Activated CD4-positive, alpha-beta T cell treated with anti-CD3 and anti-CD28 coated beads, Interleukin-2, amount 50 U/mL, for 4 hours (primary cell): ENCODE results near the gene FARS2.

Experiments
- DNase-seq, 2 experiments: peaks; one replicate each; pipeline ENCODE4 v3.0.0-alpha.2; 2020

The FARS2 gene

GRCh38 chr6:5383856-5384255 is 122.5 kb downstream of the FARS2 start:
- DNase-seq, result no peak

DNA sequence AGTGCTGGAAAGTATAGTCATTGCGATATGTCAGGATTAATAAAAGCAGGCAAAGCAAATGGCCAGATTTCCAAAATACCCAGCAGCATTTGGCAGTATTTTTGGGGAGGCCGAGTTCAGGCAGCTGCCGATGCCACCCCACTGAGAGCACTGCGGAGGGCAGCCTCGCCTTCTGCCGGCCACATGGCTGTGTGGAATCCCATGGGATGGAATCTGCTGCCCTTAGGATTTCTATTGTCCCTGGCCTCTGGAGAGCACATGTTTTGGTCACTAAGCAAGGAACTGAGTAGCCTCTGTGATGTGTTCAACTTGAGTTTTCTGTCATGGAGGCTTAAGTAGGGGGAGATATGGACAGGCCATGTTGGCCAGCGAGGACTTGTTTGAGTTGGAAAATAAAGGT is 123.0 kb downstream of the FARS2 start:
- DNase-seq, result no peak

- no peak for DNase-seq
Measured at GRCh38 chr6:5388326-5388725, 127.0 kb downstream of the FARS2 start.

- no peak for DNase-seq
Measured at GRCh38 chr6:5389086-5389745, 127.9 kb downstream of the FARS2 start.

DNA sequence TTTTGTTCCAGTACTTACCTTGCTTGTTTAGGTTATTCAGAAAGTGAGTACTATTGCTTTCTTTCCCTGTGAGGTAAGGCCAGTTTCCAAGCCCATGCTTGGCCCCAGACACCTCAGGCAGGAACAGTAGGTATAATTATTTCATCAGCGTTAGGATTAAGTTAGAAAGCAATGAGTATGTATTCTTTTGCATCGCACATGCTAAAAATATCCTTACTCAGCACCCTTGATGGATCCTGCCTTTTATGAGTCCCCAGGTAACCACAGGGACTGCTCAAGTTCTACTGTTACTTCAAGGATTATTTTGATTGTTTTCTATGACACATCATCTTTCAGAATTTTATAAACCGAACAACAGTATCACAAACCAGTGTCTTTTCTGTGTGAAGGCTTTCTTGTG is 128.9 kb downstream of the FARS2 start:
- DNase-seq, result no peak

DNA sequence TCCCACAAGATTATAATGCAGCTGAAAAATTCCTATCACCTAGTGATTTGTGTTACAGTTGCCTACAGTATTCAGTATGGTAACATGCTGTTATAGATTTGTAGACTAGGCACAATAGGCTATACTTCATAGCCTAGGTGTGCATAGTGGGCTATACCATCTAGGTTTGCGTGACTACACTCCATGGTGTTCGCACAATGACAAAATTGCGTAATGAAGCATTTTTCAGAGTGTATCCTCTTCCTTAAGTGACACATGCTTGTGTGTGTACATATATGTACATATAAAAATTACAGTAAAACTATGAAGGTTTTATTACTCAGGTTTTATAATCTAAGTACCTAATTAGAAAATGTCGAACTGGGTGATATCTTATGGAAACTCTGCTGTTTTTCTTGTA is 133.0 kb downstream of the FARS2 start:
- DNase-seq, result no peak

GRCh38 chr6:5395719-5396118 is 134.4 kb downstream of the FARS2 start:
- no peak for DNase-seq

- no peak for DNase-seq
Measured at GRCh38 chr6:5398530-5398929, 137.2 kb downstream of the FARS2 start.

DNA sequence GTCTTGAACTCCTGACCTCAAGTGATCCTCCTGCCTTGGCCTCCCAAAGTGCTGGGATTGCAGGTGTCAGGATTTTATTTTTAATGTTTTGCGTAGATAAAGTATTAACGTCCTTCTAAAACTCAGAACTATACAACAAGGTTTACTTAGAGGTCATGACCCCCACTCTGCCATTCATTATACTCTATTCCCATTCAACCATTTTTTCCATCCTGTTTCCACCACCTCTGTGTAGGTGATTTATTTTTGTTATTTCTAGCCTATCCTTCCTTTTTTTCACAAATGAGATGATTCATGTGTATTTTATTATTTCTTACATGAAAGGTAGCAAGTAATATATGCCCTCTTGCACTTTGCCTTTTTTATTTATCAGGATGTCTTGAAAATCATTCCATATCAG is 138.1 kb downstream of the FARS2 start:
- DNase-seq, result no peak

DNA sequence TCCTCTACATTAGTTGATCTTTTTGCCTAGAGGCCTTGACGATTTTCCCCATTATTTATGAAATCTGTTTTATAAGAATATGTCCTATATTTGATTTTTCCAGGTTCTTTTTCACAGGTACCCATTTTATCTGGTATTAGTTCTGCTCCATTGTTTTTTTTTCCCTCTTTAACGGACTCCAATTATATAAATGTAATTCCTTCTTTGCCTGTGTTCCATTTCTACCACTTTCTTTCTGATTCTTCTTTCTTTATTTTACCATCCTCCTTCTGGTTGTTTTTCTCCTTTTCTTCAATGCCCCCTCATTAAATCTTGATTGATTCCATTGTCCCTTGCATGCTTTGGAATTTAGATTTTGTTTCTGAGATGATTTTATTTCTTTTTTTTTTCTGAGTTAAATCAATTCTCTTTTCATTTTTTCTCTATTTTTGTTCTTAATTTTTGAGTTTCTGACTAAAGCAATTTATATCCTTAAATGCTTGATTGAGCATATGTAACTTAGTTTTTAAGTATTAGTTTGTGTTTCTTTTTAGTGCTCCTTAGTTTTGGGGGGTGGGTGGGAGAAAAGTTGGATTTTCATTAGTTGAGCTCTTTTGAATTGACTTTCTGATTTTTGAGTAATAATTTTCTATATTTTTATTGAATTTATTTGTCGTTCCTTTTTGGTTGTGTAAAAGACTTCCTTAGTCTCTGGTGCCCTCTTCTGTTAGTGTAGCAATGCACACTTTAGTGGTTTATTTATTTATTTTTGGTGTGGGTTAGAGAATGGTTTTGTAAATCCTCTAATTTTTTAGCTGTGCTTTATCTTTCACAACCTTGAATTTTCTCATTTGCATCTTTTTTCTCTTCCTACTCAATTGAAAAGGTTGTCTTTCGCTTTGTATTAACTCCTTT is 140.8 kb downstream of the FARS2 start:
- no peak for DNase-seq

GRCh38 chr6:5403076-5403475 is 141.8 kb downstream of the FARS2 start:
- DNase-seq, result no peak

DNA sequence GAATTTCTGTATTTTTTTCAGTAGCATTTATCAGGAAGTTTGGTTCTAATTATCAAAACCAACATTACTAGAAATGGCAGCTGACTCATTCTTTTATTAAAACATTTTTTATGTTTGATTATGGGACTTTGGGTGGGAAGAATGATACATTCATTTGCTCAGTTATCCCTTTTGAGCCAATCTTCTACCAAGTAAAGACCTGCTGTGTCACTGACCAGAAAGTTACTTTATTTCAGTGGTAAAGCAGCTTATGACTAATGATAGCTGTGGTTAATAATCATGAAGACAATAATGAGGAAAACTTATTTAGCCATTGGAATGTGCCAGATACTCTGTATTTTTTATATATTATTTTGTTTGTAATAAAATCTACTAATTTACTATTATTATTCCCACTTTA is 142.3 kb downstream of the FARS2 start:
- no peak for DNase-seq

- DNase-seq, result no peak
Measured at GRCh38 chr6:5405976-5406375, 144.7 kb downstream of the FARS2 start.

- DNase-seq, result no peak
Measured at GRCh38 chr6:5411414-5411813, 150.1 kb downstream of the FARS2 start.

DNA sequence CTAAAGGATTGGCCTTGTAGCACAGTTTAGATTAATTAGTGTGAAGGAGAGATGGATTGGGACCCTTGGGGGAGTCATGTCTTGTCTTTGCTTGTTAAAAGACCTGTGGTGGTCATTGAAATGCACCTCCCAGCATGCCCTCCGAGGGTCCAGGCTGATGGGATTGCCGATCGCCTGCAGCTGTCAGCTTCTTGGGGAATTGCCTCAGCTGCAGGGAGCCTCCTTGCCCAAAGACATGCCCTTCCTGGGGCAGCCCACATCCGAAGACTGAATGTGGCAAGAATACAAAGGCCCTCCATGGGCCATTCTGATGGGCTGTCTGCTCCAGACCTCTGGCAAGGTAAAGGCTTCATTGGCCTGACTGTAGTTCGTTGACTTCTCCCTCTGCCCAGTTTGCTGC is 150.7 kb downstream of the FARS2 start:
- DNase-seq, result no peak

GRCh38 chr6:5412663-5413062 is 151.3 kb downstream of the FARS2 start:
- no peak for DNase-seq

- DNase-seq, result no peak
Measured at GRCh38 chr6:5416250-5416649, 154.9 kb downstream of the FARS2 start.

GRCh38 chr6:5422321-5422915 is 161.1 kb downstream of the FARS2 start:
- DNase-seq, result no peak

GRCh38 chr6:5423251-5423650 is 161.9 kb downstream of the FARS2 start:
- DNase-seq, result no peak

DNA sequence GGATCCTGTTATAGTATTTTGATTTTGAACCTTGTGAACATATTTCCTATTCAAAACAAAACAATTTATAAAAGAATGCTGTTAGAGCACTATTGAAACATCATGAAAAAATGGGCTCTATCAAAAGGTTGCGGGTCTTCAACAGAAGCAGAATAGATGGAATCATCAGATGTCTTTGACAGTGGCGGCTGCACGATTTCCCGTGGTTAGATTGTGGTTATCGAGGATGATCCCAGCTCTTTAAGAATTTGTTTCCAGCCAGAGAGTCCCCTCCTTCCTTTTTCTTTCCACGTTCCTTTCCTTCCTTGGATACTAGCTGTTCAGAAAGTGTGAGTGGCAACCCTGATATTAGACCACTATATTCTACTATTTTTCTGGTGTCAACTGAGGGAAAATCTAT is 163.4 kb downstream of the FARS2 start:
- no peak for DNase-seq

- DNase-seq, result no peak
Measured at GRCh38 chr6:5425267-5425666, 164.0 kb downstream of the FARS2 start.

- no peak for DNase-seq
Measured at GRCh38 chr6:5425797-5426196, 164.5 kb downstream of the FARS2 start.

GRCh38 chr6:5427586-5427985 is 166.3 kb downstream of the FARS2 start:
- no peak for DNase-seq

DNA sequence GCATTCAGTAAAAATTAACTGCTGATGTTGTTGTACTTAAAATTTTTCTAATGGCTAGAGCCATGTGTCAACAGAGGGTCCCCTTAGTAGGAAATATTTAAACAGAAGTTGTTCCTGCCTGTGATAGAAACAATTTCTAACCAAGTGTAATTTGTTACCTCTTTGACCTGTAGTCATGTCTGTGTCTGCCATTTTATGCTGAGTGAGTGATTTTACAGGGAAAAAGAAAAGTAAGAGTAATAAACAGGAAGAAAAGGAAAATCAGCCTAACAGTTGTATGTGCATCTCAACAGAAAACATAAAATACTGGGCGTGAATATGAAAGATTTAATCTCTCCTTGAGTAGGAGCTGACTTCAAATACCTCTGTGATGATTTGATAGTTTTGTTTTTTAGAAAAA is 172.0 kb downstream of the FARS2 start:
- no peak for DNase-seq
